ENCODE measurements around the gene SYT14.

GRCh38 chr1:209901211-209901610 lies 36.8 kb upstream of the SYT14 start:
- no peak for TF ChIP-seq CTCF (IDR thresholded peaks at IDR 0.05; ENCODE audit: insufficient read depth, low read length, poor library complexity, severe bottlenecking)
- no peak for TF ChIP-seq EZH2phosphoT487 (conservative IDR thresholded peaks at IDR 0.05; ENCODE audit: low read length)
